Stimulated activated naive CD8-positive, alpha-beta T cell treated with anti-CD3 and anti-CD28 coated beads, Interleukin-15, Interleukin-2, amounts not matched to agents 100 ng/mL and 50 ng/mL, for 24 hours (primary cell): ENCODE results near the gene CCDC86.

Source experiments
- H3K27ac Mint-ChIP-seq: one replicate; pipeline ENCODE4 v1.8.0; 2021; ENCODE audit warnings: mild to moderate bottlenecking, mixed read lengths
- H3K27me3 Mint-ChIP-seq: one replicate; pipeline ENCODE4 v1.8.0; 2021; ENCODE audit warnings: mixed read lengths
- H3K36me3 Mint-ChIP-seq: one replicate; pipeline ENCODE4 v1.8.0; 2021; ENCODE audit warnings: low read depth, mixed read lengths
- H3K4me1 Mint-ChIP-seq: one replicate; pipeline ENCODE4 v1.8.0; 2021; ENCODE audit warnings: low read depth, mixed read lengths
- H3K4me3 Mint-ChIP-seq: one replicate; pipeline ENCODE4 v1.8.0; 2021; ENCODE audit warnings: mild to moderate bottlenecking, mixed read lengths
- H3K9me3 Mint-ChIP-seq: one replicate; pipeline ENCODE4 v1.8.0; 2021; ENCODE audit warnings: mixed read lengths

The CCDC86 gene

DNA sequence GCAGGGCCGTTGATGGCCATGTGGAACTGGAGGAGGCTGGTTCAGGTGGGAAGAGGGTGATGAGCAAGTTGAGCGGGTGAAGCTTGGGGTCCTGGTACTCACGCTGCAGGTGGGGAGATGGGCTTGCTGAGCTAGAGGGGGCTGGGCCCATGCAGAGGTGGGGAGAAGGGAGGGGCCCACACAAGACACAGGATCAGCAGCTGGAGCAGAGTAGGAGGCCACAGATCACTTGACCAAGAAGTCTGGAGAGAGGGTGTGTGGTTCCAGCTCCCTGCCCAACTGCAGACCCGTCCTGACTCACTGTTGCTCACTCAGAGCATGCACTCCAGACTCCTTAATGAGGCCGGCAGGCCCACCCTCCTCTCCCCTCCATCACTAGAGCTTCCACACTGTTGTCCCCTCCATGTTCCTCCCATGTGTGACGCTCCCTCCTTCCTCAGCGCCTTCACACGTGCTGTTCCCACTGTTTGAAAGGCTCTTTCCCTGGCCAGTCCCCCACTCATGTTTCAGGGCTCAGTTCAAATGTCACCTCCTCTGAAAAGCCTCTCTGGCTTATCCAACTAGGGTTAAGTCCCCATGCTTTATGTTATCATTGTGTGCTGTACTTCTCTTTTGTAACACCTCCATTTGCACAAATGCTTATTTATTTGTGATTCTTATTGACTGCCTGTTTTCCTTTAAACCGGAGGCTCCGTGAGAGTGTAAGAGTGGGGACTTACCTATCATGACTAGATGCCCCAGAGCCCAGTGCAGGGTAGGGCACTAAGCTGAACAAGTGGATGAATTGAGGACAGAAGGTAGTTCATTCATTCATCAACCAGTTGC is 2.3 kb downstream of the CCDC86 start:
- peak overlapping the region; percentile 95 for H3K27ac Mint-ChIP-seq
- peak overlapping the region; percentile 97 for H3K4me3 Mint-ChIP-seq

DNA sequence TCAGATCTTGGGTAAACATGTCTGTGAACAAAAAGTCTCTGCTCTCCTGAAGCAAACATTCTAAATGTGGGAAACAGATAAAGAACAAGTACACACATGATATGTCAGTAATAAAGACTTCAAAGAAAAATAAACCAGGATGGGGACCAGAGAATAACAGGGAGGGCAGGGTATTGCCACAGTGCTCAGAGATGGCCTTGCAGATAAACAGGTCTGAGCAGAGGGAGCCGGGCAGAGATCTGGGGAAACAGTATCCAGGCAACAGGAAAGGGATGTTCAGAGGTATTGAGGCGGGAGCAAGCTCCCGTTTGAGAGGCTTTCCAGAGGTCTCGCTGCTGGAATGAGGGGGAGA is 2.9 kb downstream of the CCDC86 start:
- Mint-ChIP-seq H3K4me1 (peaks cover 35% of the 10 kb centered on the region), H3K4me3 (peak overlapping the region; percentile 97), H3K36me3 (peaks cover 56% of the 10 kb centered on the region)

More for the DNA sequence above, 2.3 kb downstream of the CCDC86 start:
- Mint-ChIP-seq H3K27me3 (no peaks in the 10 kb centered on the region), H3K4me1 (peaks cover 35% of the 10 kb centered on the region), H3K9me3 (peaks cover 4% of the 10 kb centered on the region), H3K36me3 (peaks cover 52% of the 10 kb centered on the region)

GRCh38 chr11:60845338-60845737 is 3.4 kb downstream of the CCDC86 start:
- Mint-ChIP-seq H3K9me3 (peaks cover 4% of the 10 kb centered on the region), H3K36me3 (peaks cover 59% of the 10 kb centered on the region), H3K4me3 (peak overlapping the region; percentile 97), H3K27ac (no peak overlapping the region), H3K27me3 (no peaks in the 10 kb centered on the region), H3K4me1 (peaks cover 35% of the 10 kb centered on the region)

More for the DNA sequence above, 2.9 kb downstream of the CCDC86 start:
- H3K27me3 Mint-ChIP-seq = no peaks in the 10 kb centered on the region
- no peak overlapping the region for H3K27ac Mint-ChIP-seq
- peaks cover 4% of the 10 kb centered on the region for H3K9me3 Mint-ChIP-seq

DNA sequence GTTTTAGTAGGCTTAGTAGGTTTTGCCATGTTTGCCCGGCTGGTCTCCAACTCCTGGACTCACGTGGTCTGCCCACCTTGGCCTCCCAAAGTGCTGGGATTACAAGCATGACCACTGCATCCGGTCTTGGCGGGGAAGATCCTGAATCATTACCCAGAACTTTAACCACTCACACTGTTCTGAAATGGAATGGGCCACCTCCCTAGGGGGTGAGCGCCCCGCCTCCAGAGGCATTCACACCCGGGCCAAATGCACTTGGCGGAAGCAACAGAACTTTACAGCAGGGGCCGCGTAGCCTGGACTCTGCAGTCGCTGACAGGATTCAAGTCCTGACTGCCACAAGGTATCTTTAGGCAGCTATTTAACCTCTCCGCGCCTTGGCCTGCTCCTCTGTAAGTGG is 5.4 kb downstream of the CCDC86 start:
- Mint-ChIP-seq H3K27ac (no peak overlapping the region), H3K27me3 (no peaks in the 10 kb centered on the region), H3K4me1 (peaks cover 24% of the 10 kb centered on the region), H3K9me3 (no peaks in the 10 kb centered on the region), H3K4me3 (no peak overlapping the region), H3K36me3 (peaks cover 78% of the 10 kb centered on the region)

GRCh38 chr11:60847896-60848295 is 6.0 kb downstream of the CCDC86 start:
- H3K27ac Mint-ChIP-seq = no peak overlapping the region
- no peaks in the 10 kb centered on the region for H3K27me3 Mint-ChIP-seq
- no peaks in the 10 kb centered on the region for H3K9me3 Mint-ChIP-seq
- H3K36me3 Mint-ChIP-seq = peaks cover 77% of the 10 kb centered on the region
- no peak overlapping the region for H3K4me3 Mint-ChIP-seq
- peaks cover 24% of the 10 kb centered on the region for H3K4me1 Mint-ChIP-seq

DNA sequence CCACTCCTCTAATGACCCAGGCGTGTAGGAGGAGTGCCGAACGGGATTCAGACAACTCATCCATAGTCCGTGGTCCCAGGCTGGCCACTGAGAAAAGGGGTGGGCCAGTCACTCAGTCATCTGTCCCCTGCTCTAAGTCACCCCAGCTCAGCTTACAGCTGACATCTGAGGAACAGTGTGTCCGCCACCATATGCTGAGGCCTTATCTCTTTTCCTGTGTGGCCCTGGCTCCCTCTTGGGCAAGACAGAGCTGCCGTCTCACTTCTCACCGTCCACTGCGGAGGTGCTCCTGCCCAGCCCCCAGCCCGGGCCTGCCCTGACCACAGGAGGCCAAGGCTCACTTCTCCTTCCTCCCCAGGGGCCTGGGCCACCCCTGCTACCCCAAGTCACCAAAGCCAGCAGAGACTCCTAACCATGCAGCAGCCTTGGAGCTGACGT is 6.8 kb downstream of the CCDC86 start:
- Mint-ChIP-seq H3K9me3 (no peaks in the 10 kb centered on the region), H3K4me3 (no peak overlapping the region), H3K4me1 (peaks cover 18% of the 10 kb centered on the region), H3K27me3 (no peaks in the 10 kb centered on the region), H3K36me3 (peaks cover 76% of the 10 kb centered on the region), H3K27ac (no peak overlapping the region)

GRCh38 chr11:60849641-60850520 is 8.0 kb downstream of the CCDC86 start:
- no peak overlapping the region for H3K4me3 Mint-ChIP-seq
- H3K9me3 Mint-ChIP-seq = no peaks in the 10 kb centered on the region
- no peaks in the 10 kb centered on the region for H3K27me3 Mint-ChIP-seq
- H3K4me1 Mint-ChIP-seq = peaks cover 7% of the 10 kb centered on the region
- peaks cover 67% of the 10 kb centered on the region for H3K36me3 Mint-ChIP-seq
- no peak overlapping the region for H3K27ac Mint-ChIP-seq

GRCh38 chr11:60851327-60852104 is 9.6 kb downstream of the CCDC86 start:
- Mint-ChIP-seq H3K4me1 (no peaks in the 10 kb centered on the region), H3K27ac (no peak overlapping the region), H3K27me3 (no peaks in the 10 kb centered on the region), H3K36me3 (peaks cover 56% of the 10 kb centered on the region), H3K4me3 (no peak overlapping the region), H3K9me3 (no peaks in the 10 kb centered on the region)

- no peak overlapping the region for H3K27ac Mint-ChIP-seq
- no peak overlapping the region for H3K4me3 Mint-ChIP-seq
Observed at GRCh38 chr11:60852117-60852981, 10.4 kb downstream of the CCDC86 start.

GRCh38 chr11:60852982-60853950 is 11.4 kb downstream of the CCDC86 start:
- H3K36me3 Mint-ChIP-seq = peaks cover 42% of the 10 kb centered on the region
- no peak overlapping the region for H3K4me3 Mint-ChIP-seq
- H3K9me3 Mint-ChIP-seq = no peaks in the 10 kb centered on the region
- peaks cover 13% of the 10 kb centered on the region for H3K4me1 Mint-ChIP-seq
- H3K27me3 Mint-ChIP-seq = no peaks in the 10 kb centered on the region
- no peak overlapping the region for H3K27ac Mint-ChIP-seq

More at GRCh38 chr11:60852117-60852981, 10.4 kb downstream of the CCDC86 start:
- Mint-ChIP-seq H3K4me1 (peaks cover 4% of the 10 kb centered on the region), H3K27me3 (no peaks in the 10 kb centered on the region), H3K36me3 (peaks cover 48% of the 10 kb centered on the region), H3K9me3 (no peaks in the 10 kb centered on the region)

- no peak overlapping the region for H3K4me3 Mint-ChIP-seq
- H3K27ac Mint-ChIP-seq = no peak overlapping the region
- H3K9me3 Mint-ChIP-seq = no peaks in the 10 kb centered on the region
- H3K36me3 Mint-ChIP-seq = peaks cover 36% of the 10 kb centered on the region
- H3K4me1 Mint-ChIP-seq = peaks cover 23% of the 10 kb centered on the region
- no peaks in the 10 kb centered on the region for H3K27me3 Mint-ChIP-seq
Observed at GRCh38 chr11:60854140-60854846, 12.4 kb downstream of the CCDC86 start.

DNA sequence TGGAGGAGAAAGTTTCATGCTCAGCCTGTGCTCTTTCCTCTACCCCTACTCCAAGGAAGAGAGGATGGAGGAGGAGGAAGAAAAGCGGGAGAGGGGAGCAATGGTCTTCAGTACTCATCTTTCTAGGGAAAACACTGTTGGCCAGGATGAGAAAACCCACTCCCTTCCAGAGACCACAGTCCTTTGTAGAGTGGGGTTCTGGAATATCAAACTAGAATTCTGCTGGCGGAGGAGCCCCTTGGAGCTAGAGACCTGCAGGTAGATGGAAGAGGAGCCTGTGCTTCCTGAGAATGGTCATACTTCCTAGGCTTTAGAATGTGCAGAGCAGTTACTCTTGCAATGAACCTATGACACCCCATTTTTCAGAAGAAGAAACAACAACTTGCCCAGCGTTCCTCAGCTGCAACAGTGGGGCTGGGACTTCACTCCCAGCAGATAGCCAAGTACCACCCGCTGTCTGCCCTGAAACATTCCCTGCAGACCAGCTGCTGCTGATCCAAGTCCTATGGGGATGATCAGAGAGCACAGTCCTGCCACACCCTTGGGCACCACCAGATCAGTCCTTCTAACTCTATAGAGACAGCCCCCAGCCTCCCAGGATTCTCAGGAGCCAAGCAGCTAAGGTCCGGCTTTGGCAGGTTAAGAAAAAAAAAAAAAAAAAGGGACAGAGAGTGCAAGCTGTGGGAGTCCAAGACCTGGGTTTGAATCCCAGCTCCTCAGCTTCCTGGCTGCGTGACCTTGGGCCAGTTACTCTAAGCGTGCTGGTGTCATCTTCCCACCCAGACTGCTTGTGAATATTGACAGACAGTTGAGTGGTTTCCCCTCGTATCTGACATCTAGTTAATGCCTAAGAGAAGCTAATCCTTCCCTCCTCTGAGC is 13.2 kb downstream of the CCDC86 start:
- Mint-ChIP-seq H3K36me3 (peaks cover 30% of the 10 kb centered on the region), H3K27me3 (no peaks in the 10 kb centered on the region), H3K4me1 (peaks cover 24% of the 10 kb centered on the region), H3K4me3 (no peak overlapping the region), H3K27ac (no peak overlapping the region), H3K9me3 (no peaks in the 10 kb centered on the region)
